GM18526 (cell line): ENCODE results near the gene SKAP2.

ENCODE experiments used
- POLR2A ChIP-seq: IDR thresholded peaks from 3 replicates; pipeline ENCODE4 v1.6.1; 2011; ENCODE audit not compliant: insufficient read length; ENCODE audit errors: extremely low read depth

The SKAP2 gene

GRCh38 chr7:26652401-26653100 lies 211.8 kb downstream of the SKAP2 start:
- TF ChIP-seq POLR2A: no peak

- no peak for TF ChIP-seq POLR2A
Observed at GRCh38 chr7:26650103-26650502, 214.3 kb downstream of the SKAP2 start.

- TF ChIP-seq POLR2A: no peak
Observed at GRCh38 chr7:26649388-26649787, 215.0 kb downstream of the SKAP2 start.

- TF ChIP-seq POLR2A: no peak
Observed at GRCh38 chr7:26648554-26648953, 215.8 kb downstream of the SKAP2 start.

GRCh38 chr7:26646336-26647048 lies 217.9 kb downstream of the SKAP2 start:
- TF ChIP-seq POLR2A: no peak

- TF ChIP-seq POLR2A: no peak
Observed at GRCh38 chr7:26645121-26645520, 219.3 kb downstream of the SKAP2 start.

GRCh38 chr7:26642416-26642815 lies 222.0 kb downstream of the SKAP2 start:
- TF ChIP-seq POLR2A: no peak

- TF ChIP-seq POLR2A: no peak
Observed at GRCh38 chr7:26639695-26640094, 224.7 kb downstream of the SKAP2 start.

GRCh38 chr7:26639111-26639510 lies 225.3 kb downstream of the SKAP2 start:
- TF ChIP-seq POLR2A: no peak

- TF ChIP-seq POLR2A: no peak
Observed at GRCh38 chr7:26638140-26638539, 226.2 kb downstream of the SKAP2 start.

- TF ChIP-seq POLR2A: no peak
Observed at GRCh38 chr7:26637610-26638009, 226.8 kb downstream of the SKAP2 start.

GRCh38 chr7:26636808-26637207 lies 227.6 kb downstream of the SKAP2 start:
- no peak for TF ChIP-seq POLR2A

- no peak for TF ChIP-seq POLR2A
Observed at GRCh38 chr7:26633557-26633956, 230.8 kb downstream of the SKAP2 start.

- no peak for TF ChIP-seq POLR2A
Observed at GRCh38 chr7:26631601-26632000, 232.8 kb downstream of the SKAP2 start.

GRCh38 chr7:26630941-26631580 lies 233.3 kb downstream of the SKAP2 start:
- no peak for TF ChIP-seq POLR2A

GRCh38 chr7:26630361-26630760 lies 234.0 kb downstream of the SKAP2 start:
- no peak for TF ChIP-seq POLR2A
